ENCODE results near the gene KRTAP10-12. TPM values are rescaled to one million over a fixed set of nuclear protein-coding genes. Genes with fewer than 3 reads are reported as not detected.
"Not testable (repeated sequence)": the region's sequence is repeated elsewhere in the genome, so short reads cannot be mapped to it uniquely, and the experiment has no call there.

KRTAP10-12 gene
- polyA plus RNA-seq, 10 donors, result not detected

DNA sequence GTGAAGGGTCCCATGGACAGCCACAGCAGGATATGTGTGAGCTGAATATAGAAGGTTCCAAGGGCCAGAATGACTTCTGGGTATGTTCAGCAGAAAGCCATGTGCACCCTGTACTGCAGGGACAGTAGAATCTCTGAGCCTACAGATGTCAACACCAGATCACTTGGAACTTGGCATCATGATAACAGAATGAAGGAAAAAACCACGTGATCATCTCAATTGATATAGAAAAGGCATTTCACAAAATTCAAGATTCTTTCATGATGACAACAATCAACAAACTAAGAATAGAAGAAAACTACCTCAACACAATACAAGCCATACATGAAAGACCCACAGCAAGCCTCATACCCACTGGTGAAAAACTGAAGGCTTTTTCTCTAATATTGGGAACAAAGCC, 29.4 kb upstream of the KRTAP10-12 start:
- DNase-seq, result no peak

DNA sequence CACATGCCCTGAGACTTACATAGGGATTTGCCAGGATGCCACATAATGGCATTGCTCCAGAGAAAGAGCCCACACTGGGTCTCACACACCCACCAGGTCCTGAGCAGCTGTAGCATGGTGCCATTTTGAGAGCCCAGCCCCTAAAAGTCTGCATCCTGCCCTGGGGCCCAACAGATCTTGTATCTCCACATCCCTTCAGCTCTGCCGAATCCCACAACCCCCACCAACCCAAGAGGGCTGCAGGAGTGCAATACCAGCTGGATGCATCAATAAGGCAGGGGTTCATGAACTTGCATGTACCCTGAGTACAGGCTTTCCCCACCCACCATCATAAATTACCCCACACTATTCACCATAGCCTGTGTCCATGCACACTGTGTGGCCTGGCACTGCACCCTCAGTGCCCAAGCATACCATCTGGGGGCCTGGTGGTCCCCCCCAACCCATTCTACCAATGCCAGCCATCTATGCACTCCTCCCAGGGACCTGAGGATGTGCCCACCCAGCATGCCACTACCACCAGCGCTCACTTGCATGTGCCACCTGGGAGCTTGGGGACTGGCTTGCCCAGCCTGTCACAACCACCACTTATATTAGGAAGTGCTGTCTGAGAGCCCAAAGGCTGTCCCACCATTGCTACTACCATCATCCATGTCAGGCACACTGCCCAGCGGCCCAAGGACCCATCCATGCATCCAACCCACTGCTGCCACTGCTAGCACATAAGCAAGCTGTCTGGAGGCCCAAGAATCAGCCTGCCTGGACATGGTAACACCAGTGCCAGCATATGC, 26.1 kb upstream of the KRTAP10-12 start:
- no peak for DNase-seq

DNA sequence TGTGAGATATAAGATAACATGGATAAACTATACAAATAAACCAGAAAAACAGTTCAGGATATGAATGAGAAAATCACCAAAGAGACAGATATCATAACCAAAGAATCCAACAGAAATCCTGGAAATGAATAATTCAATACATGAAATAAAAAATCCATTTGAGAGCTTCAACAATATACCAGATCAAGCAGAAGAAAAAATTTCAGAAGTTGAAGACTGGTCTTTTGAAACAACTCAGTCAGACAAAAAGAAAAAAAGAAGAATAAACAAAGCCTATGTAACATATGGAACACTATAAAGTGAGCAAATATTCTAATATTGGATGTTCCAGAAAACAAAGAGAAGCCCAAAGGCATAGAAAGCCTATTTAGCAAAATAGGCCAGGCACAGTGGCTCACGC, 25.1 kb upstream of the KRTAP10-12 start:
- DNase-seq, result no peak

DNA sequence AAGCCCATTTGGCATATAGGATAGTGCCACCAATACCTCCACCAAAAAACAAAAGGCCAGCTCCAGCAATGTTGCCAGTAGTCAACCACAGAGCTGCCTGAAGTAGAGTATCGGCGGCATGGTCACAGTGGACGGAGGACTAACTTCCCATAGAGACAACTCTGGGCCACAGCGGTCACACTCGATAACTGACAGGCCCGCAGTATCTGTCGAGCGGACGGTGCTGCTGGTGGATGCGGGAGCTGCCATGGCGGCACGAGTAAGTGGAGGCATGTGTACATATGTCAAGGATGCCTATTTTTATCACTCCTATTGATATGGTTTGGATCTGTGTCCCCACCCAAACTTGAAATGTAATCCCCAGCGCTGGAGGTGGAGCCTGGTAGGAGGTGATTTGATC, 19.1 kb upstream of the KRTAP10-12 start:
- DNase-seq, result no peak

DNA sequence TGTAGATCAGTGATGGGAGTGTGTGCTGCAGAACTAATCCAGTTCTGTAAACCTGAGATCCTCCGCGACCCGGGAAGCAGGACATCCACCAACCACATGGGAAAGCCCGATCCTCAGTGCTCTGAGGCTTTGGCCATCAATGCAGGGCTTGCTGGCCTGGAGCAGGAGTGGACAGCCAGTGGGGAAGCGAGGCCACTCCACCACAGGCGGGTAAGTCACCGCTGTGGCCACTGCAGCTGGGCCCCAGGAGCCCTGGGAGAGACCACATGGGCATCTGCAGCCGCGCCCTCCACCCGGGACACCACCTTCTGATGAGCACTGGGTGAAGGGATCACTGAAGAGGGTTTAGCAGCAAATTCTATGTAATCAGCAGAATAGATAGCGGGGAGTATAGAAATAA, 15.8 kb upstream of the KRTAP10-12 start:
- DNase-seq, result no peak

DNA sequence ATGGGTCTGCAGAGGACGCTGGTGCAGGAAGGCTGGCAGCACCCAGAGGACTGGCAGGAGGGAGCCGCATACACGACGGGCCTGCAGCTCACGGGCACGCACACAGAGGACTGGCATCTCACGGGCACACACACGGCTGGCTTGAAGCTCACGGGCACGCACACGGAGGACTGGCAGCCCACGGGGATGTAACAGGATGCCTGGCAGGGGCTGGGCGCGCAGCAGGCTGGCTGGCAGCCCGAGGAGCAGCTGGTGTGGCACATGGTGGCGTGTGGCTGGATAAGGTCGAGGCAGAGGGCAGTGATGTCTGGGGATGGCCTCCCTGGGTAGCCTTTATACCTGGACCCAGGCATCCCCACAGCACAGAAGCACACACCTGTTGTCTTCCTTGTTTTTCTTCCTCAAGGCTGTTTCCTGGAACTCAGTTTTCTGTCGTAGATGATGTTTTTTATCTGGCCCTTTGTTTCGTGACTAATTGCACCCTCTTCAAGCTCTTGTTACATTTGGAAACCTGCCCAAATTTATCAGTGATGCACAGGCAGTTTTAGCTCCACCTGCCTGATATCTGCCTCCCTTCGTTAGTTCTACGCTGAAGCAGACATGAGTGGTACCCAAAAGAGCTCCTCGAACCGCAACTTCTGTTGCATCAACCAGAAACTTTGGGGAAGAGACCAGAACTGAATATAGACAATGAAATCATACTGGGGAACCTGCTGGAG, 15.0 kb upstream of the KRTAP10-12 start, which contains the start of gene KRTAP12-1:
TSS of gene KRTAP12-1 (minus strand) at position 303 of the 719 bp plus-strand sequence. CDS start at position 263, 40 bp downstream.
- no peak for DNase-seq

DNA sequence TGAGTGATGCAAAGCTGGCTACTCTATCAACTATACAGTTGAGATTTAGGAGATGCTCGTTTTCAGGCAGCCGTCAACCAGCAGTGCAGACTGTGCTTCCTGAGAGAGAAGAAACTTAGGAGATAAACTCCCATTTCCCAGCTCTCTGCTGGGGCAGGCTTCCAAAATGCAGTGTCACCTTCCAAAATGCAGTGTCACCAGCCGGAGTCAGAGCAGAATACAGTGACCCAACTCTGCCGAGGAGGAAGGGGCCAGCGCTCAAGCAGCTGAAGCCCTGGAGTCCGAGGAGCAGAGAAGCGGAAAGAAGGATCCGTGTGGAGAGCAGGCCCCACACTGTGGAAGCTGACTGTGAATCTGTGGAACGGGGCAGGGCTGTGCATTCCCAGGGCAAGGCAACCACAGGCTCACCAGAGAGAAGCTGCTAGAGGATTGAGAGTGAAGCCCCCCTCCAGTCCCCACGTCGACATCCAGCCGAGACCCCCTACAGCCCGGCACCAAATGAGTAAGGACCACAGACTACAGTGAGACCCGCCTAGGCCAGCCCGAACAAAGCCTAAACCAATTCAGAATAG, 14.3 kb upstream of the KRTAP10-12 start:
- DNase-seq, result no peak

DNA sequence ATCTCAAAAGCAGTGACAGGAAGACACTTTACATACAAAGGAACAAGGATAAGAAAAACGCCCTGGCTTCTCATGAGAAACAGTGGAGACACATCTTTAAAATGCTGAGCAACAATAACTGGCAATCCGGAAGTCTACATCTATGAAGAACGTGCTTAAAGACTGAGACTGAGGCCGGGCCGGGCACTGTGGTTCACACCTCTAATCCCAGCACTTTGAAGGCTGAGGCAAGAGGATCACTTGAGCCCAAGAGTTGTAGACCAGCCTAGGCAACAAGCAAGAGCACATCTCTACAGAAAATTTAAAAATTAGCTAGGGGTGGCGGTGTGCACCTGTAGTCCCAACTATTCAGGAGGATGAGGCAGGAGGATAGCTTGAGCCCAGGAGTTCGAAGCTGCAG, 12.9 kb upstream of the KRTAP10-12 start:
- DNase-seq, result no peak

DNA sequence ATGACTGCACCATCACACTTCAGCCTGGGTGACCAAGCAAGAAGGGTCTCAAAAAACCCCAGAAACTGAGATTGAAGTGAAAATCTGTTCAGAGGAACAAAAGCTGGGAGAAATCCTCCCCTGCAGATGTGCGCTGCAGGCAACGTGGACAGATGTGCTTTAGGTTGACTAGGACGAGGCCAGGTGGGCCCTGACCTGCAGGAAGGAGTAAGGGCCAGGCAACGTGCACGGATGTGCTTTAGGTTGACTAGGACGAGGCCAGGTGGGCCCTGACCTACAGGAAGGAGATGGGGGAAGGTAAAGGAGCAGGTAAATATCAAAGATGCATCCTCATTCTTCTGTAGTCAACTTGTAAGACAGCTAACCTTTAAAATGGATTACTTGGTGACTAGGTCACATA, 12.5 kb upstream of the KRTAP10-12 start:
- DNase-seq, result no peak

DNA sequence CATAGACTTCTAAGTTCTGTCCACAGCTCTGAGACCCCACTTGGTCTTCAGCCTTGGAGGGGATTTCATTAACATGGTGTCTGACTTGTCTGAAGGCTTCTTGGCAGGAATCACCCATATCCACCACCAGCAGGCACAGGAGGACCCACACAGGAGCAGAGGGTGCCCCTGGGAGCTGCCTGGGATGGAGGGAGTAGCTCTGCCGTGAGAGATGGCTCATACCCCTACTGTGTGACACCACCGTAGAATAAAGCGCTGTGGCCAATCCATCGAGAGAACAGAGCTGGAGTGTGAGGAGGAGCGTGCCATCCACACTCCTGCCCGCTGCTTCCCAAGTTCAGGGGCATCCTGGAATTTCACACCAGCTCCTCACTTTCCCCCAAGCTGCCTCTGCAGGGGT, 11.9 kb upstream of the KRTAP10-12 start:
- DNase-seq, result not testable (repeated sequence)

DNA sequence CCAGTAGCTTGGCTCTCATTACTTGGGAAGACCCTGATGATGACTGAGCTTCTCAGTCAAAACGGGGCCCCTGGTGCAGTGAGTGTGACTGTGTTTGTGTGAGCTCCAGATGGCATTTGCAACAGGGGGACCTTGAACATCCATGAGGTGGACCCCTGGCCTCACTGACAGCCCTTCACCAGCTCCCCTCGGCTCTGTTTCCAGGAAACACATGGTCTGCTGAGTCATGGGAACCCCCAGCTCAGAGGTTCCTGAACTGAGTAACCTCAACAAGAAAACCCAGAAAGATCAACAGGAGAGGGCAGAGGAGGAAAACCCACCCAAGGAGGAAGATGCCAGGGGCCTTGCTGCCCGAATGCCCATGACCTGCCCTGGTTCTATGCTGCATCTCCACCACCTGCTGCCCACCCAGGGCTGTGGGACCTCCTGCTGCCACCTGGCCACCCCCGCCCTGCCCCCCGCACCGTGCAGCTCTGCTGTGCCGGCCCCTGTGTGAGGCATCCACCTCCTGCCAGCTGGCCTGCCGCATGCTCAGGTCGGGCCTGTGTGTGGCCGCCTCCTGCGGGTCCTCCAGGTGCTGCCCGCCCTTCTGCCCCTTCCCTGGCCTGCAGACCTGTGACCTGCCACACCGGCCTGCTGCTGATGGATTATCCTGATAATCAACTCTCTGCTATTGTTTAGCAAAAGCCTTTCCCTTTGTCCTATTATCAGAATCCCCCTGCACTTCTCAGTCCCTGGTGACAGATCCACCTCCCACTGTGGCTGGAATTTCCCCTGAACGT, 10.8 kb upstream of the KRTAP10-12 start:
- no peak for DNase-seq

DNA sequence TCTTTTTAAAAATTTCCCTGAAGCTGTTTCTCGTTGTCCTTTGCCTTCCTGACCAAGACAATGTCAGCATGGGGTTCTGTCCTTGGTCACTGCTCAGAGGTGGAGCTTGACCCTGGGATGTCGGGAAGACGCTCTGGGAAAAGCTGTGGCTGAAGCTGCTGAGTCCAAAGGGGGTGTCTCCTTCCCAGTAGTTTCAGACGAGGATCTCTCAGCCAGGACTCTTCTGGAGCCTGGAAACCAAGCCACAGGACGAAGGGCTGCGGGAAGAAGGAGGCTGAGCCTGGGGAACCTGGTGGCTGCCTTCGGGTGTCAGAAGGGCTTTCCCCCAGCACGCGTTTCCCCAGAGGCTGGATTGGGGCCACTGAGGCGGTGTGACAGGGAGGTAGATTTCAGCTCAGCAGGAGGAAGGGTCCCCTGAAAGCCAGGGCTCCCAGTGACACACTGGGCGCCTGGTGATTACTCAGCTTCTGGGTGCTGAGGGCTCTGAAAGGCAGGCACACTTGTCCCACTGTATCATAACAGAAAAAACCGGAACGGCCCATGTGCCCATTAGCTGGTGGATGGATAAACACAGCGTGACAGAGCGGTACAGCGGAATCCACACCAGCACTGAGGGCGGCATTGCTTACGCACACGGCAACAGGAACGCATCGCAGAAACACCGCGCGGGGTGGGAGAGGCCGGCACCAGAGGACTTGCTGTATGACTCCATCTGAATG, 10.0 kb upstream of the KRTAP10-12 start:
- DNase-seq, result no peak

DNA sequence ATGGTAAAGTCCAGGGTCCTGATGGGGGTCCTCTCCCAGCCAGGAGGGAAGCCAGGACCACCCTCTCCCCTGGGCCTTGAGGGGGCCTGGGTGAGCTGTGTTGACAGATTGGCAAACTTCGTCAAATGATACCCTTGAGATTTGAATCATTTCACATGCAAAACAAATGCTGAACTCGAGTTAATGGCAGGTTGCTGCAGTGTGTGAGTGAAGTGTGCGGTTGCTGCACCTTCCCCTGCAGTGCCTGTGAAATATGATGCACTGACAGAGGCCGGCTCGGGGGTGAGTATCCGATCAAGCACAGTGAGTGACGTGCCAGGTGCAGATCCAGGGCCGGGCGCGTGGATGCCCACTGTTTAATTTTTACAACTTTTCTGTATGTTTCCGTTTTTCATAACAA, 9.3 kb upstream of the KRTAP10-12 start:
- peak in 1 of 3 donors; percentile 11 for DNase-seq

DNA sequence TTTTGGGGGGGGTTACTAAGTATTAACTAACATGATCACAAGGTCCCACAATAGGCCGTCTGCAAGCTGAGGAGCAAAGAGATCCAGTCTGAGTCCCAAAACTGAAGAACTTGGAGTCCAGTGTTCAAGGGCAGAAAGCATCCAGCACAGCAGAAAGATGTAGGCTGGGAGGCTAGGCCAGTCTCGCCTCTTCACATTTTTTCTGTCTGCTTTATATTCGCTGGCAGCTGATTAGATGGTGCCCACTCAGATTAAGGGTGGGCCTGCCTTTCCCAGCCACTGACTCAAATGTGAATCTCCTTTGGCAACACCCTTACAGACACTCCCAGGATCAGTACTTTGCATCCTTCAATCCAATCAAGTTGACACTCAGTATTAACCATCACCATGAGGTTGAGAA, 7.2 kb upstream of the KRTAP10-12 start:
- not testable (repeated sequence) for DNase-seq

DNA sequence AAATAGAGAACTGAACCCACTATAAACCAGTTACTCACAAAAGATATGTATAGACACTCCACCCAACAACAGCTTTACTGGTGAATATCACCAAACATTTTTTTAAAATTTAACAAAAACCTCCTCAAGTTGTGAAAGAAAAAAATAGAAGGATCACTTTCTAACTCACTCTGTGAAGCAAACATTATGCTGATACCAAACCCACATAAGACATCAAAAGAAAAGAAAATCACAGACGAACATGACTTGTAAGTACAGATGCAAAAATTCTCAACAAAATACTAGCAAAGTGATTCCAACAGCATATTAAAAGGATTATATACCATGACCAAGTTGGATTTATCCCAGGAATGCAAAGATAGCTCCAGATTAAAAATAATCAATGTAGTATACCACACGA, 5.3 kb upstream of the KRTAP10-12 start:
- no peak for DNase-seq

DNA sequence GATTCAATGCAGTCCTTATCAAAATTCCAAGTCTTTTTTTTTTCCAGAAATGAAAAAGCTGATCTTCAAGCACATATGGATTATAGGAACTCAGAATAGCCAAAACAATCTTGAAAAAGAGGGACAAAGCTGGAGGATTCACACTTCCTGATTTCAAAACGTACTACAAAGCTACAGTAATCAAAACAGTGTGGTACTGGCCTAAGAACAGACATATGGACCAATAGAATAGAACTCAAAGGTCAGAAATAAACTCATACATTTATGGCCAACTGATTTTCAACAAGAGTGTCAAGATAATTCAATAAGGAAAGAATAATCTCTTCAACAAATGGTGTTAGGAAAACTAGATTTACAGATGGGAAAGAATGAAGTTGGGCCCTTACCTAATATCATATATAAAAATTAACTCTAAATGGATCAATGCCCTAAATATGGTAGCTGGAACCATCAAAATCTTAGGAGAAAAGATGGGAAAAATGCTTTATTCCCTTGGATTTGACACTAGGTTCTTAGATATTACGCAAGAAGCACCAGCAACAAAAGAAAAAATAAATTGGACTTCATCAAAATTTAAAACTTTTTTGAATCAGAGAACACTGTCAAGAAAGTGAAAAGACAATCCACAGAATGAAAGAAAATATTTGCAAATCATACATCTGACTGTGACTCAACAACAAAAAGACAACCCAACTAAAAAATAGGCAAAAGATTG, 4.0 kb upstream of the KRTAP10-12 start:
- no peak for DNase-seq

DNA sequence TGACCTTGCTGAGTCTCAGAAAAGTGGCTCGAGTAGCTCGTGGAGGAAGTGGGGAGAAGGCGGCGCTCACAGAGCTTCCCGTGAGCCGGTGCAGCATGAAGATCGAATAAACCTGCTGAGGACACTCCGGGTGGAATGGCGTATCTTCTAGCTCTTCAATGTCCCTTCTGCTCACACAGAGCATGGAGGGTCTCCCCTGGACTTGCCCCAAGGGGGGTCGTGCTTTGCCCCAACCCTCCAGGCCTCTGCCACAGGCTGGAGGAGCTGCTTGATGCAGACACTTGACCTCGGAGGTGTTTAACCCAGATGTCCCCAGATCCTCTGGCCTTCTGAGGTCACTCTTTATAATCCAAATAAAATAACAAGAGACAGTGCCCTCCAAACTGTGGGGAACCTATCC, 2.2 kb upstream of the KRTAP10-12 start:
- DNase-seq, result no peak

DNA sequence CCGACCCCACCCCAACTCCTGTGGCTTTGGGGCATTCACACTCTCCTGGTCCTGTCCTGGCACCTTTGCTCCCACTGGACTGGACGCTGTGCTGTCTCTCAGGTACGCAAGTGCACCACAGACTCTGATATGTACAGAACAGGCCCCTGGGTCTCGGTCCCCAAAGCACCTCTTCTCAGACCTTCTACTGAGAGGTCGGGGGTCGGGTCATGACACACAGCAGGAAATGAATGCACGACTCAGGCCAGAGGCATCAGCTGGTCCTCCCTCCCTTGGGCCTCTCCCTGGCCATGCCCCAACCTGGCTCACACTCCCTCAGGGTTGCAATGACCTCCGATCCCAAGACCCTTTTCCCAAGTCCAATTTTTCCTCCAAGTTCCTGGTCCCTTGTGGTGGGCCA, 1.8 kb upstream of the KRTAP10-12 start:
- no peak for DNase-seq

DNA sequence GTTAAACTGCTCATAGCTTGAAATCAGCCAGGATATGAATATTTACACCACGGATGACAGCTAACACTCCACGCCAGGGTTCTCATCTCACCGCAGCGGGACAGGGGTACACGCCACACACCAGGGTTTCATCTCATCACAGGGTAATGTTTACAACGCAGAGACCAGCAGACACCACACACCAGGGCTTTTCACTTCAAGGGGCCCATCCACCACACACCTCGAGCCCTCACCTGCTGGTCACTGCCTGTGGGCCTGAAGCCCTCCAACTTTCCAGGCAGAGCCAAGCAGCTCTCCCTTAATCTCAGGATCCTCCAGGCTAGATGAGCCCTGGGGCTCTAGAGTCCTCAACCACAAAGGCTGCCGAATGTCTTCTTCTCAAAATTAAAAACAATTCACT, 1.3 kb upstream of the KRTAP10-12 start:
- no peak for DNase-seq

DNA sequence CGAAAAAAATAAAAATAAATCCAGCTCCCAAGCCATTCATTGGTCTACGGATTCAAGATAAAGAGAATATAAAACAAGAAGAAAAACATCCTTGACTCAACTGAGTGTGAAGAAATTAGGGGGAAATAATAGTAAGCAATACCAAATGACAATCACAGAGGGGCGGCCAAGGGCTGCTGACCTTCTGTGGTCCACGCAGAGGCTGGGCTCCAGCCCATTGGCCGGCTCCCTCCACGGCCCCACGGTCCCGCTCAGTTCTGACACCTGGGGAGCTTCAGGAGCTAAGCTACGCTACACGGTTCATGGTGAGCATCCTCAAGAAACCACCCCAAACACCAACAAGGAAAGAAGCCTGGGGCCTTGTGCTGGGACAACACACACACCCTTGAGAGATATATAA, 400 bp upstream of the KRTAP10-12 start:
- DNase-seq, result no peak
